A673 (cell line): Measurements from ENCODE around the gene TCF7L2. TPM values are rescaled to one million over a fixed set of nuclear protein-coding genes. Genes with fewer than 3 reads are reported as not detected.

Source experiments
- BruUV-seq: library from RNA; stranded (reverse); fragments of 400-500 nt; replicated peaks from 2 replicates; lab custom pipeline; 2021; lab: Mats Ljungman, UMichigan
- CTCF ChIA-PET: fragments of 300-600 bp; sonication (Branson Sonifier 250); formaldehyde crosslinking; loops from one replicate; lab custom pipeline; 2022; ENCODE audit warnings: antibody characterized with exemption; lab: Charles Lee
- POLR2A ChIA-PET: fragments of 300-600 bp; sonication (Branson Sonifier 250); formaldehyde crosslinking; loops from one replicate; lab custom pipeline; 2022; ENCODE audit warnings: antibody characterized with exemption; ENCODE audit not compliant: low non-redundant PET; lab: Charles Lee
- DNase-seq: peaks from one replicate; pipeline ENCODE4 v3.0.0-alpha.2; 2015; ENCODE audit warnings: low spot score
- H3K27ac ChIP-seq: fragments of 200-600 bp; sonication (generic); 2 replicates; pipeline ENCODE4 v1.5.1; 2016; ENCODE audit warnings: mixed run types, low read depth, mild to moderate bottlenecking, mixed read lengths, antibody characterized with exemption, low read length; ENCODE audit not compliant: poor library complexity, severe bottlenecking
- H3K27me3 ChIP-seq: fragments of 200-600 bp; sonication (generic); replicated peaks from 2 replicates; pipeline ENCODE4 v1.6.1; 2017; ENCODE audit warnings: mixed run types, low read depth, mild to moderate bottlenecking, mixed read lengths, antibody characterized with exemption, low read length; ENCODE audit not compliant: insufficient read depth, poor library complexity
- H3K36me3 ChIP-seq: fragments of 200-600 bp; sonication (generic); 2 replicates; pipeline ENCODE4 v1.6.1; 2016; ENCODE audit warnings: mixed run types, mild to moderate bottlenecking, mixed read lengths, antibody characterized with exemption, low read length; ENCODE audit not compliant: insufficient read depth, poor library complexity, severe bottlenecking
- H3K4me1 ChIP-seq: fragments of 200-600 bp; sonication (generic); 2 replicates; pipeline ENCODE4 v1.6.1; 2017; ENCODE audit warnings: mixed run types, mild to moderate bottlenecking, mixed read lengths, antibody characterized with exemption, low read length; ENCODE audit not compliant: insufficient read depth, poor library complexity, severe bottlenecking
- H3K4me3 ChIP-seq: fragments of 200-600 bp; sonication (generic); 2 replicates; pipeline ENCODE4 v1.5.1; 2016; ENCODE audit warnings: low read depth, mixed run types, mild to moderate bottlenecking, mixed read lengths, low read length; ENCODE audit not compliant: poor library complexity, severe bottlenecking
- H3K9me3 ChIP-seq: fragments of 200-600 bp; sonication (generic); 2 replicates; pipeline ENCODE4 v1.6.1; 2016; ENCODE audit warnings: mixed run types, low read depth, mild to moderate bottlenecking, mixed read lengths, antibody characterized with exemption, low read length; ENCODE audit not compliant: poor library complexity, severe bottlenecking
- EZH2 ChIP-seq: fragments of 200-600 bp; sonication (generic); IDR thresholded peaks from 2 replicates; pipeline ENCODE4 v1.6.1; 2017; ENCODE audit warnings: borderline replicate concordance, low read depth, mild to moderate bottlenecking, mixed read lengths, antibody characterized with exemption, low read length; ENCODE audit not compliant: poor library complexity, severe bottlenecking
- intact Hi-C: fragments of 100-400 bp; cut with micrococcal nuclease; formaldehyde crosslinking; loops from one replicate; pipeline ENCODE4 v1.10.0; 2022; ENCODE audit not compliant: unreplicated experiment
- total RNA-seq: library from RNA; stranded (reverse); gene quantifications from 2 replicates; pipeline ENCODE4 v1.2.3, GENCODE V29; 2021
- TF ChIP-seq, protein P1 (sequence below): fragments of 300-800, 200-600 bp; sonication (generic); conservative IDR thresholded peaks from 2 replicates; pipeline ENCODE4 v1.5.1; 2017; ENCODE audit warnings: low read depth, mild to moderate bottlenecking, antibody characterized with exemption, low read length, moderate library complexity, mixed read lengths

The TCF7L2 gene
- total RNA-seq, 1 experiment from 2014 or later = 16.8 TPM

DNA sequence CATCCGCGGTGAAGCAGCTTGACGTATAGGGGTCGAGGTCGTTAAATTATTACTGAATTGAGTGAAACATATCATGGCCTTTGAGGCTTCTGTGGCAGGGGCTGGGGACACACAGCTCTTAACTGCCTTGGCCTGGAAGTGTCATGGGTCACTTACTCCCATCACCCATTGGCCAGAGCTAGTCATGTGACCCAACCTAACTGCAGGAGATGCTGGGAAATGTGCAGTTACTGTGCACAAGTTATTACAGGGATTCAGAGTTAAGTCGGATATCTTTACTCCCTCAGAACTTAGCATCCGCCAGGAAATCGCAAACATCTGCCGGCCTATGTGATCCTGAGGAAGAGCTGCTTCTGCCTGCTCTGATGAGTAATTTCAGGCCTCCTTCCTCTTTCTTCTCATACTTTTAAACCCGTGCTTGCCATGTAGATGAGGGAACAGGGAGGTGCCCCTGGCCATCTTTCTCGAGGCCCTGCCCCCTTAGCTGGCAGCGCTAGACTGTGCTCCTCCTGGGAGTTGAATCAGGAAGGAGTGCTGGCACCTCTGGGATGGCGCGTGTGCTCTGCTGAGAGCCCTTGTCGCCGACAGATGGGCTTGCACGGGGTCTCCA lies 203.6 kb downstream of the TCF7L2 start:
- ChIA-PET POLR2A (no interaction called here), CTCF (no interaction called here)
- peaks cover 12% of the 10 kb centered on the region for H3K36me3 ChIP-seq
- no peak overlapping the region for H3K4me3 ChIP-seq
- BruUV-seq = no TSS peak
- TF ChIP-seq EZH2 = no peak
- TF ChIP-seq, protein P1, sequence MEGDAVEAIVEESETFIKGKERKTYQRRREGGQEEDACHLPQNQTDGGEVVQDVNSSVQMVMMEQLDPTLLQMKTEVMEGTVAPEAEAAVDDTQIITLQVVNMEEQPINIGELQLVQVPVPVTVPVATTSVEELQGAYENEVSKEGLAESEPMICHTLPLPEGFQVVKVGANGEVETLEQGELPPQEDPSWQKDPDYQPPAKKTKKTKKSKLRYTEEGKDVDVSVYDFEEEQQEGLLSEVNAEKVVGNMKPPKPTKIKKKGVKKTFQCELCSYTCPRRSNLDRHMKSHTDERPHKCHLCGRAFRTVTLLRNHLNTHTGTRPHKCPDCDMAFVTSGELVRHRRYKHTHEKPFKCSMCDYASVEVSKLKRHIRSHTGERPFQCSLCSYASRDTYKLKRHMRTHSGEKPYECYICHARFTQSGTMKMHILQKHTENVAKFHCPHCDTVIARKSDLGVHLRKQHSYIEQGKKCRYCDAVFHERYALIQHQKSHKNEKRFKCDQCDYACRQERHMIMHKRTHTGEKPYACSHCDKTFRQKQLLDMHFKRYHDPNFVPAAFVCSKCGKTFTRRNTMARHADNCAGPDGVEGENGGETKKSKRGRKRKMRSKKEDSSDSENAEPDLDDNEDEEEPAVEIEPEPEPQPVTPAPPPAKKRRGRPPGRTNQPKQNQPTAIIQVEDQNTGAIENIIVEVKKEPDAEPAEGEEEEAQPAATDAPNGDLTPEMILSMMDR = no peak
- no peak for DNase-seq
- no peak overlapping the region for H3K27ac ChIP-seq
- no peaks in the 10 kb centered on the region for H3K27me3 ChIP-seq
- H3K9me3 ChIP-seq = no peaks in the 10 kb centered on the region
- intact Hi-C loops = no loop called here
- no peaks in the 10 kb centered on the region for H3K4me1 ChIP-seq

DNA sequence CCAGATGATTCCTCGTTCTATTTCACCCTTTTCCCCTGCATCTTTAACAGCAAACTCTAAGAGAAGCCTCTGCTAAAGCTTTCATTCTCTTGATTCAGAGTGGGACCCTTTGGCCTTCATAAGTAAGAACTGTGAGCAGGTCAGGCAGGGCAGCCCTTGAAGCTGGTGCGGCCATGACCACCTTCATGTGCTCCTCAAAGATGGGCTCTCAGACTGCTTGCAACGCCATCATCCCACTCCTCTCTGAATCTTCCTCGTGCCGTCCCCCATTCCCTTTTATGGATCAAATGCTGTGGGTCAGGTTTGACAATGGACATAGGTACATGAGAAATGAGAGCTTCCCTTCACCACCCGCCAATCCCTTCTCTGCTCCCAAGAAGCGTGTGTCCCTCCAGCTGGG lies 207.4 kb downstream of the TCF7L2 start:
- CTCF ChIA-PET = no interaction called here
- H3K9me3 ChIP-seq = no peaks in the 10 kb centered on the region
- no peaks in the 10 kb centered on the region for H3K27me3 ChIP-seq
- H3K27ac ChIP-seq = no peak overlapping the region
- no peak overlapping the region for H3K4me3 ChIP-seq
- peaks cover 6% of the 10 kb centered on the region for H3K36me3 ChIP-seq
- intact Hi-C loops = no loop called here
- POLR2A ChIA-PET = no interaction called here
- no peaks in the 10 kb centered on the region for H3K4me1 ChIP-seq
- TF ChIP-seq EZH2 = no peak
- TF ChIP-seq, protein P1 = no peak
- no TSS peak for BruUV-seq
- no peak for DNase-seq

DNA sequence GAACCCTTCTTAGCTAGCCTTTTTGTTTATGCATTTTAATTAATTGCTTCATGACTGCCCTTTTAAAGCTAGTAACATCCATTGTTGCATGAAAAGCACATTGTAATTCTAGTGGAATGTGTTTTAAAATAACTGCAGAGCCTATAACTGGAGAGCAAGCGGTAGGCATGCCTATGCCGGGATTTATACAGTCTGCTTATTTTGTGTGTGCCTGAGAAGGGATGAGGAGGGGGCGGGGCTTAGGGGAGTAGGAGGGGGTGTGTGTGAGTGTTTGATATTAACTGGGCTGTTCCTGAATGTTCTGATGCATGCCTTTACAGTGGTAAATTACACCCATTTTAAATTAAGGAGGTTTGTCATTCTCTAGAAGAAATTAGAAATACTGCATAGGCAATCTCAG lies 208.1 kb downstream of the TCF7L2 start:
- DNase-seq = peak; percentile 17
- ChIA-PET POLR2A (no interaction called here), CTCF (no interaction called here)
- Histone ChIP-seq H3K36me3 (peaks cover 2% of the 10 kb centered on the region), H3K4me1 (no peaks in the 10 kb centered on the region), H3K27ac (no peak overlapping the region), H3K27me3 (no peaks in the 10 kb centered on the region), H3K4me3 (no peak overlapping the region), H3K9me3 (no peaks in the 10 kb centered on the region)
- intact Hi-C loops = no loop called here
- BruUV-seq = no TSS peak
- no peak for TF ChIP-seq EZH2
- TF ChIP-seq, protein P1 = no peak
